Gastrocnemius medialis (tissue), 4 donors: ENCODE results near the gene GSK3B.

Experiments used
- POLR2A ChIP-seq, 2 donors: fragments of 450-650 bp; IDR thresholded peaks; one replicate each; pipeline ENCODE4 v1.6.1; 2017; ENCODE audit warnings: antibody characterized with exemption in 2 of 2, mild to moderate bottlenecking in 2 of 2, moderate library complexity in 2 of 2
- TF ChIP-seq, protein P1 (sequence below), 5 experiments: fragments of 450-650 bp in 3 of 5; fragments of 200-600 bp in 2 of 5; sonication (generic) in 2 of 5; IDR thresholded peaks in 4 of 5; conservative IDR thresholded peaks in 1 of 5; 1 replicate in 4 of 5; 2 replicates in 1 of 5; pipeline ENCODE4 v1.5.1; 2016 to 2019; ENCODE audit warnings: antibody characterized with exemption in 5 of 5, mild to moderate bottlenecking in 3 of 5, moderate library complexity in 3 of 5

- TF ChIP-seq, protein P1, sequence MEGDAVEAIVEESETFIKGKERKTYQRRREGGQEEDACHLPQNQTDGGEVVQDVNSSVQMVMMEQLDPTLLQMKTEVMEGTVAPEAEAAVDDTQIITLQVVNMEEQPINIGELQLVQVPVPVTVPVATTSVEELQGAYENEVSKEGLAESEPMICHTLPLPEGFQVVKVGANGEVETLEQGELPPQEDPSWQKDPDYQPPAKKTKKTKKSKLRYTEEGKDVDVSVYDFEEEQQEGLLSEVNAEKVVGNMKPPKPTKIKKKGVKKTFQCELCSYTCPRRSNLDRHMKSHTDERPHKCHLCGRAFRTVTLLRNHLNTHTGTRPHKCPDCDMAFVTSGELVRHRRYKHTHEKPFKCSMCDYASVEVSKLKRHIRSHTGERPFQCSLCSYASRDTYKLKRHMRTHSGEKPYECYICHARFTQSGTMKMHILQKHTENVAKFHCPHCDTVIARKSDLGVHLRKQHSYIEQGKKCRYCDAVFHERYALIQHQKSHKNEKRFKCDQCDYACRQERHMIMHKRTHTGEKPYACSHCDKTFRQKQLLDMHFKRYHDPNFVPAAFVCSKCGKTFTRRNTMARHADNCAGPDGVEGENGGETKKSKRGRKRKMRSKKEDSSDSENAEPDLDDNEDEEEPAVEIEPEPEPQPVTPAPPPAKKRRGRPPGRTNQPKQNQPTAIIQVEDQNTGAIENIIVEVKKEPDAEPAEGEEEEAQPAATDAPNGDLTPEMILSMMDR (IDR thresholded peaks at IDR 0.05 in 4 of 5, conservative IDR thresholded peaks at IDR 0.05 in 1 of 5) = no peak
- TF ChIP-seq POLR2A (IDR thresholded peaks at IDR 0.05) = no peak
Observed at GRCh38 chr3:120129718-120130513, 35.7 kb upstream of the GSK3B start.
